OCI-LY7 (cell line): ENCODE data around the gene FANCC. TPM values are rescaled to one million over a fixed set of nuclear protein-coding genes. Genes with fewer than 3 reads are reported as not detected.

ENCODE experiments used
- BruUV-seq: library from RNA; stranded (reverse); fragments of 400-500 nt; replicated peaks from 2 replicates; lab custom pipeline; 2021; lab: Mats Ljungman, UMichigan
- CTCF ChIA-PET: fragments of 300-600 bp; sonication (Branson Sonifier 250); formaldehyde crosslinking; loops from one replicate; lab custom pipeline; 2022; ENCODE audit warnings: antibody characterized with exemption; ENCODE audit not compliant: unreplicated experiment; lab: Charles Lee
- POLR2A ChIA-PET: fragments of 300-600 bp; sonication (Branson Sonifier 250); formaldehyde crosslinking; loops from one replicate; lab custom pipeline; 2022; ENCODE audit warnings: antibody characterized with exemption; lab: Charles Lee
- DNase-seq: peaks from one replicate; pipeline ENCODE4 v3.0.0-alpha.2; 2015; ENCODE audit warnings: low spot score
- H2AFZ ChIP-seq: fragments of 200-600 bp; sonication (generic), shearing (Covaris generic); 2 replicates; pipeline ENCODE4 v1.6.1; 2014; ENCODE audit warnings: mild to moderate bottlenecking, antibody characterized with exemption, low read length, moderate library complexity
- H3K27ac ChIP-seq: fragments of 200-600 bp; sonication (generic); 2 replicates; pipeline ENCODE4 v1.5.1; 2014; ENCODE audit warnings: mixed run types, low read depth, mild to moderate bottlenecking, moderate library complexity, low read length, inconsistent platforms; ENCODE audit not compliant: poor library complexity, severe bottlenecking
- H3K36me3 ChIP-seq: fragments of 200-600 bp; sonication (generic); 2 replicates; pipeline ENCODE4 v1.6.1; 2014; ENCODE audit warnings: mild to moderate bottlenecking, antibody characterized with exemption, low read length, moderate library complexity, mixed read lengths; ENCODE audit not compliant: insufficient read depth
- H3K4me1 ChIP-seq: fragments of 200-600 bp; sonication (generic); 2 replicates; pipeline ENCODE4 v1.5.1; 2014; ENCODE audit warnings: mild to moderate bottlenecking, low read length; ENCODE audit not compliant: insufficient read depth, poor library complexity, severe bottlenecking
- H3K4me2 ChIP-seq: fragments of 200-600 bp; sonication (generic); 2 replicates; pipeline ENCODE4 v1.6.1; 2014; ENCODE audit warnings: mild to moderate bottlenecking, low read length
- H3K4me3 ChIP-seq: fragments of 200-600 bp; sonication (generic); 2 replicates; pipeline ENCODE4 v1.5.1; 2014; ENCODE audit warnings: mild to moderate bottlenecking, low read depth, low read length; ENCODE audit not compliant: poor library complexity, severe bottlenecking
- H3K79me2 ChIP-seq: fragments of 200-600 bp; sonication (generic); 2 replicates; pipeline ENCODE4 v1.6.1; 2016; ENCODE audit warnings: low read depth, mild to moderate bottlenecking, low read length, moderate library complexity, mixed read lengths; ENCODE audit not compliant: insufficient read depth
- H3K9me2 ChIP-seq: fragments of 200-600 bp; sonication (generic); 2 replicates; pipeline ENCODE4 v1.6.1; 2016; ENCODE audit warnings: mild to moderate bottlenecking, low read length, mixed read lengths; ENCODE audit not compliant: insufficient read depth
- H3K9me3 ChIP-seq: fragments of 200-600 bp; sonication (generic); 2 replicates; pipeline ENCODE4 v1.6.1; 2014; ENCODE audit warnings: mild to moderate bottlenecking, mixed run types, low read length, mixed read lengths
- H4K20me1 ChIP-seq: fragments of 200-600 bp; sonication (generic); 2 replicates; pipeline ENCODE4 v1.6.1; 2014; ENCODE audit warnings: mild to moderate bottlenecking, antibody characterized with exemption, low read length, moderate library complexity, mixed read lengths; ENCODE audit not compliant: insufficient read depth
- EZH2phosphoT487 ChIP-seq: fragments of 200-600 bp; sonication (generic); IDR thresholded peaks from 2 replicates; pipeline ENCODE4 v1.6.1; 2018; ENCODE audit warnings: low read depth, borderline replicate concordance, mild to moderate bottlenecking, mixed run types, antibody characterized with exemption, low read length, moderate library complexity, mixed read lengths
- intact Hi-C: fragments of 100-400 bp; cut with micrococcal nuclease; formaldehyde crosslinking; loops from one replicate; pipeline ENCODE4 v1.10.0; 2022; ENCODE audit not compliant: unreplicated experiment
- total RNA-seq, 2 experiments: library from RNA; depleted of rRNA in 1 of 2; stranded (reverse); fragments of >200 nt in 1 of 2; shearing (Covaris generic) in 1 of 2; gene quantifications; 2 replicates each; pipeline ENCODE4 v1.2.3, GENCODE V29; 2014 to 2022
- TF ChIP-seq, protein P1 (sequence below): fragments of 200-600 bp; sonication (generic); conservative IDR thresholded peaks from 2 replicates; pipeline ENCODE4 v1.5.1; 2014; ENCODE audit warnings: mild to moderate bottlenecking, antibody characterized with exemption, low read length, moderate library complexity, mixed read lengths

FANCC gene
- total RNA-seq, 2 experiments from 2014 or later: 13.9 to 28.7 TPM

DNA sequence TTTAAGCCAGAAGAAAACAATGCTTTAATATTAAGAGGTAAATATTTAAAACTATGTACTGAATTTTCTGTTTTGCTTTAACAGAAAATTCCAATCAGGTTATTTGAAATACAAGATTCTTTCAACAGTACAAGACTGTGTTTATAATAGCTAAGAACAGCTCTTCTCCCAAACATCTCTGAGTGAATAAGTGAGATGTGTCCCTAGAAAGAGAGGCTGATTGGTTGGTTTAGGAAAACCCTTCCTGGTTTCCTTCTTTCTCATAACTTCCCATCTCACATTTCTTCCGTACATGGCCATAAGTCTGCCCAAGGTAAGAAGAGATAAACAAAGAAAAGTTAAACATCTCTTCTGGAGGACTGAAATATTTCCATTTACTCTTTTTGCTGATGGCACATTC, 145.9 kb downstream of the FANCC start:
- Histone ChIP-seq H3K9me2 (no peaks in the 10 kb centered on the region), H3K4me2 (peak overlapping the region; percentile 24; the same call in 1 of the 2 replicates), H4K20me1 (no peaks in the 10 kb centered on the region), H3K36me3 (peaks cover 15% of the 10 kb centered on the region), H3K4me1 (peaks cover 8% of the 10 kb centered on the region), H3K27ac (no peak overlapping the region), H3K4me3 (no peak overlapping the region), H3K9me3 (no peaks in the 10 kb centered on the region), H2AFZ (no peak overlapping the region), H3K79me2 (no peaks in the 10 kb centered on the region)
- ChIA-PET POLR2A (interaction anchor here (0.7 kb wide), 1 partner anchor 339 kb away, joined by 5 read pairs; no protein-coding TSS in a partner anchor), CTCF (no interaction called here)
- intact Hi-C loops: no loop called here
- TF ChIP-seq EZH2phosphoT487: no peak
- TF ChIP-seq, protein P1, sequence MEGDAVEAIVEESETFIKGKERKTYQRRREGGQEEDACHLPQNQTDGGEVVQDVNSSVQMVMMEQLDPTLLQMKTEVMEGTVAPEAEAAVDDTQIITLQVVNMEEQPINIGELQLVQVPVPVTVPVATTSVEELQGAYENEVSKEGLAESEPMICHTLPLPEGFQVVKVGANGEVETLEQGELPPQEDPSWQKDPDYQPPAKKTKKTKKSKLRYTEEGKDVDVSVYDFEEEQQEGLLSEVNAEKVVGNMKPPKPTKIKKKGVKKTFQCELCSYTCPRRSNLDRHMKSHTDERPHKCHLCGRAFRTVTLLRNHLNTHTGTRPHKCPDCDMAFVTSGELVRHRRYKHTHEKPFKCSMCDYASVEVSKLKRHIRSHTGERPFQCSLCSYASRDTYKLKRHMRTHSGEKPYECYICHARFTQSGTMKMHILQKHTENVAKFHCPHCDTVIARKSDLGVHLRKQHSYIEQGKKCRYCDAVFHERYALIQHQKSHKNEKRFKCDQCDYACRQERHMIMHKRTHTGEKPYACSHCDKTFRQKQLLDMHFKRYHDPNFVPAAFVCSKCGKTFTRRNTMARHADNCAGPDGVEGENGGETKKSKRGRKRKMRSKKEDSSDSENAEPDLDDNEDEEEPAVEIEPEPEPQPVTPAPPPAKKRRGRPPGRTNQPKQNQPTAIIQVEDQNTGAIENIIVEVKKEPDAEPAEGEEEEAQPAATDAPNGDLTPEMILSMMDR: no peak
- BruUV-seq: no TSS peak
- DNase-seq: no peak

DNA sequence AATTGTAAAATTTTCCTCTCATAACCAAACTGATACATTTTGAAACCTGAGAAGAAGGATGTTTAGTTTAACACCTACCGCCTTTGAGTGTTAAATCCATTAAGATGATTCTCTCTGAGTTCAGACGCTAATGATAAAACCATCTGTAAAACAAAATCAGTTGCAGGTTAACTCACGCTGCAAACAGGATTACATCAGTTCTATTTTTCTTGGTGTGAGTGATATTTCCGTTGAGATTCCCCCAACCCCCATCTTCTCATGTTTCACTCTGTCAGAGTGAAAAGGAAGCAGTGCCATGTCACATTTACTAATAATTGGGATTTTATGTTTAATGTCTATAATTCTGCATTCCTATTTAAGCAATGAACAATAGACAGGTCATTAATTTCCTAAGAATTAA, 146.5 kb downstream of the FANCC start:
- Histone ChIP-seq H3K27ac (peak overlapping the region; percentile 10), H3K4me3 (peak overlapping the region; percentile 11), H3K9me2 (no peaks in the 10 kb centered on the region), H3K79me2 (no peaks in the 10 kb centered on the region), H2AFZ (peak overlapping the region; percentile 27; the same call in 1 of the 2 replicates), H3K4me2 (peak overlapping the region; percentile 24), H3K36me3 (peaks cover 15% of the 10 kb centered on the region), H3K4me1 (peaks cover 8% of the 10 kb centered on the region), H3K9me3 (no peaks in the 10 kb centered on the region), H4K20me1 (no peaks in the 10 kb centered on the region)
- CTCF ChIA-PET: no interaction called here
- no TSS peak for BruUV-seq
- no peak for TF ChIP-seq EZH2phosphoT487
- TF ChIP-seq, protein P1: no peak
- intact Hi-C loops: no loop called here
- POLR2A ChIA-PET: interaction anchor here (0.7 kb wide), 1 partner anchor 340 kb away, joined by 5 read pairs; no protein-coding TSS in a partner anchor
- peak; percentile 44 for DNase-seq

DNA sequence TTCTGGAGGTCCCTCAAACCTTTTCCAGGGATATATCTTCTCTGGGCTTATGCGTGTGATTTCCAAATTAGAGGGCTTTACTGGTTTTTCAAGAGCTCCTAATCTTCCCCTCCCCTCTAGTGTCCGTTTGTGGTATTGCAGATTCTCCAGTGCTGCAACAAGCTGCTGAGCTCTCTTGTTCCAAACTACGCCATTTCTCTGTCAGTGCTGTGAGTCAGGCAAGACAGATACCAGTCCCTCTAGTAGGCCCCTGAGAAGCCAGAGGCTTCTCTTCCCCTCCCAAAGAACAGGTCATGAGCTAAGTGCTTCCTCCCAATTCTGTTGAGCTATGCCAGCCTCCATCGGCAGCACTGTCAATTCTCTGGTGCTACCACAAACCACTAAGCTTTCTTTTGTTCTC, 149.5 kb downstream of the FANCC start:
- no peak overlapping the region for H3K27ac ChIP-seq
- H4K20me1 ChIP-seq: no peaks in the 10 kb centered on the region
- H3K4me3 ChIP-seq: no peak overlapping the region
- intact Hi-C loops: no loop called here
- no peaks in the 10 kb centered on the region for H3K79me2 ChIP-seq
- no peak for TF ChIP-seq EZH2phosphoT487
- TF ChIP-seq, protein P1: peak; percentile 85
- CTCF ChIA-PET: interaction anchor here (0.6 to 1.6 kb wide), 4 partner anchors 12 to 357 kb away, joined by 3 to 5 read pairs (median 3); no protein-coding TSS in a partner anchor
- no peak overlapping the region for H3K4me2 ChIP-seq
- peak; percentile 74 for DNase-seq
- H3K36me3 ChIP-seq: peaks cover 15% of the 10 kb centered on the region
- no peaks in the 10 kb centered on the region for H3K9me3 ChIP-seq
- no TSS peak for BruUV-seq
- no peak overlapping the region; the same call in 1 of the 2 replicates for H2AFZ ChIP-seq
- peaks cover 8% of the 10 kb centered on the region for H3K4me1 ChIP-seq
- no peaks in the 10 kb centered on the region for H3K9me2 ChIP-seq
- POLR2A ChIA-PET: interaction anchor here (0.7 to 1.0 kb wide), 2 partner anchors 11 to 12 kb away, joined by 3 to 5 read pairs; no protein-coding TSS in a partner anchor
